T-helper 9 cell (primary cell): ENCODE data around the gene KYAT1.
A peak's percentile ranks its signal among the peaks of the same experiment; 100 is the strongest.

Source experiments
- DNase-seq: peaks from one replicate; pipeline ENCODE4 v3.0.0-alpha.2; 2020

The KYAT1 gene

GRCh38 chr9:128908372-128908771 is 26.6 kb upstream of the KYAT1 start:
- DNase-seq = no peak

- no peak for DNase-seq
These were observed 25.0 kb upstream of the KYAT1 start for GRCh38 chr9:128906741-128907140.

GRCh38 chr9:128905964-128906363 is 24.2 kb upstream of the KYAT1 start:
- DNase-seq = no peak

GRCh38 chr9:128903871-128904620 is 22.3 kb upstream of the KYAT1 start:
- DNase-seq = no peak

- no peak for DNase-seq
These were observed 21.3 kb upstream of the KYAT1 start for GRCh38 chr9:128903079-128903461.

- DNase-seq = peak; percentile 78
These were observed 20.8 kb upstream of the KYAT1 start for GRCh38 chr9:128902351-128903078.

GRCh38 chr9:128901822-128902221 is 20.1 kb upstream of the KYAT1 start:
- DNase-seq = no peak

- DNase-seq = no peak
These were observed 19.6 kb upstream of the KYAT1 start for GRCh38 chr9:128901379-128901778.

- DNase-seq = no peak
These were observed 18.0 kb upstream of the KYAT1 start for GRCh38 chr9:128899566-128900322.

- DNase-seq = no peak
These were observed 17.3 kb upstream of the KYAT1 start for GRCh38 chr9:128898845-128899565.

GRCh38 chr9:128898382-128898781 is 16.6 kb upstream of the KYAT1 start:
- no peak for DNase-seq

- DNase-seq = no peak
These were observed 13.8 kb upstream of the KYAT1 start for GRCh38 chr9:128895556-128895955.

- DNase-seq = no peak
These were observed 13.0 kb upstream of the KYAT1 start for GRCh38 chr9:128894764-128895163.

GRCh38 chr9:128893354-128893753 is 11.6 kb upstream of the KYAT1 start:
- DNase-seq = no peak

- no peak for DNase-seq
These were observed 10.6 kb upstream of the KYAT1 start for GRCh38 chr9:128892221-128892921.

- DNase-seq = no peak
These were observed 9.8 kb upstream of the KYAT1 start for GRCh38 chr9:128891321-128892220.

- no peak for DNase-seq
These were observed 6.2 kb upstream of the KYAT1 start for GRCh38 chr9:128887914-128888350.

- DNase-seq = no peak
These were observed 5.3 kb upstream of the KYAT1 start for GRCh38 chr9:128887049-128887448.

GRCh38 chr9:128886211-128886891 is 4.6 kb upstream of the KYAT1 start:
- DNase-seq = no peak

- DNase-seq = no peak
These were observed 4.0 kb upstream of the KYAT1 start for GRCh38 chr9:128885798-128886197.

GRCh38 chr9:128885376-128885775 is 3.6 kb upstream of the KYAT1 start:
- DNase-seq = no peak
